ENCODE measurements around the gene MACROD2.
"Not testable (repeated sequence)": the region's sequence is repeated elsewhere in the genome, so short reads cannot be mapped to it uniquely, and the experiment has no call there.

Gene MACROD2

DNA sequence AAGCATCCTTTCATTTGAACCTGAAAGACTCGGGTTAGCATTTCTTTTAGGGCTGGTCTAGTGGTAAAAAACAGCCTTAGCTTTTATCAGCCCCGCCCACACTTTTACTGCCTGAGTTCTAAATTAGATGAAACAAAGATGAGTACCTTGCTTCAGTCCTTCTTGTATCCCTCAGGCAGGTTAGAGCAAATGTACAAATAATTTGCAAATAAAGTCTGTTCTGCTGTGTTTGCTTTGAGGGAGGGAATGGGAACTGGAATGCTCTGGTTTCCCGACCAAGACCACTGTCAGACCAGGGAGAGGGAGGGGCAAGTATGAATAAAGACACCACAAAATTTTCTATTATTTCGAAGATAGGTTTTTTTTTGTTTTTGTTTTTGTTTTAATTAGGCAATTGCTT is 427.6 kb downstream of the MACROD2 start:
- DNase-seq = no peak

DNA sequence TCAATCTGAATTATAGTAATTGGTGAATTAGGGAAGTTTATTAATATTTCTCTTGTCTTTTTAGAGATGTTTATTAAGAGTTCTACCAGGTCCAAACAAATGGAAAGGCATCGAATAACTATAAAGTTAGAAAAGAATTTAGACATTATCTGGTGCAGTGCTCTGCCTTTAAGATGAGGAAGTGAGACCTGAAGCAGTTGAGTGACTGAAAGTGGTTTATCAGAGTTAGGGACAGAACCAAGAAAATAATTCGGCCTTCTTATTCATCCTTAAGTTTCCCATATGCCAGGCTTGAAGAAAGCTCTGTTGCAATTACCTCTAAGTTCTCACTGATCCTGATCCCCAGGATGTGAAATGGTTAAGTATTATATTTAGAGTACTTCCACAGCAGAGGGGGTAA is 436.3 kb downstream of the MACROD2 start:
- no peak for DNase-seq

DNA sequence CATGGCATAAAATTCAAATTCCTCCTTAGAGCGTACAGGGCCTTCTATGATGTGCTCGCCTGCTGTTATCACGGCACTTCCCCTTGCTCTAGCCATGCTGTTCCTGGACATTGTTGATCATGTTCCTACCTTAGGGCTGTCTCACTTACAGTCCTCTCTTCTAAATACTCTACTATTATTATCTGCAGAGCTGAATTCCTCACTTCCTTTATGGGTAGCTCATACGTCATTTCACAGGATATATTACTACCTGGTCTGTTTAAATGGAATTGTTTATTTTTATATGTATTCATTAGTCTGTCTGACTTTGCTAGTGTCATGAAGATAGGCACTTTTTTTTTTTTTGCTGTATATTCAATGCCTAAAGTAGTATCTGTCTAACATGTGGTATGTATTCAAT is 436.8 kb downstream of the MACROD2 start:
- no peak for DNase-seq

DNA sequence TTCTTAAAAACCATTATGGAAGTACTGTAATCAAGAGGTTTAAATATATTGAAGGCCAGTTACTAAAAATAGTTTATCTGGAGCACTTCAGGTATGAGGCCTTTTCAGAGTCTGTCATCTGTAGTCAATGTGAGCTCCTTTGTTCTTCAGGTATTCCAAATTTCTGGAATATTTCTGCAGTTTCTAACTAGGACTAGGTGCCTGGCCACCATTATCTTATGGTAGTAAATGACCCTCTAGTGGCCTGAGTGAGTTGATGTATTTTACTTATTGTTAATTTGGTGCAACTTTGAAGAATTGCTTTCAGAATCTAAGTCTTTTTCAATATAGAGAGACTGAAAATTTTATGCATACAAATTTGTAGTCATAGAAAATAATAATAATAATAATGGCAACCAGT is 437.3 kb downstream of the MACROD2 start:
- DNase-seq = no peak

DNA sequence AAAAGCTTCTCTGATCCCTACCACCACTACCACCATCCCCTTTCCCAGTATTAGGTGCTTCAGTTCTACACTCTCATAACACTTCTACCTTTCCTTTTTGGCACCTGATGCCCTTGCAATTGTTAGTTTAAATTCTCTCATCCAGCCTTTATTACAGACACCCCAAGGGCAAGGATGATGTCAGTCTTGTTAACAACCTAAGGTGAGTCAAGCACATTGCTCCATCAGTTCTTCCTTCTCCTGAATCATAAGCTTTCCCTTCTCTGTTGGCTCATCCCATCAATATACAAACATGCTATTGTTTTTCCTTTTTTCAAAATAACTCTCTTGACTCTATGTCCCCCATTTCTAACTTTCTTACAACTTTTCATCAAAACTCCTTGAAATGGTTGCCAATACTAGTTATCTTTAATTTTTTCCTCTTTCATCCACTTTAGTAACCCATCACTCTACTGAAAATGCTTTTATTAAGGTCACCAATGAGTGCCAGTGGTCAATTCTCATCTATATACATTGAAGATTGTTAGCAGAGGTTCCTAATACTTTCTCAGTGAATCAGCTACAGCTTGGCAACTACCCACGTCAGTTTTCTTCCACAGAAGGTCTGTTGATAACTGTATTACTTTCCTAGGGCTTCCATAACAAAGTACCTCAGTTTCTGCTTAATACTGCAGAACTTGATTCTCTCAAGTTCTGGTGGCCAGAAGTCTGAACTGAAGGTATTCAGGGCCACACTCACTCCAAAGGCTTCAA is 439.2 kb downstream of the MACROD2 start:
- no peak for DNase-seq

DNA sequence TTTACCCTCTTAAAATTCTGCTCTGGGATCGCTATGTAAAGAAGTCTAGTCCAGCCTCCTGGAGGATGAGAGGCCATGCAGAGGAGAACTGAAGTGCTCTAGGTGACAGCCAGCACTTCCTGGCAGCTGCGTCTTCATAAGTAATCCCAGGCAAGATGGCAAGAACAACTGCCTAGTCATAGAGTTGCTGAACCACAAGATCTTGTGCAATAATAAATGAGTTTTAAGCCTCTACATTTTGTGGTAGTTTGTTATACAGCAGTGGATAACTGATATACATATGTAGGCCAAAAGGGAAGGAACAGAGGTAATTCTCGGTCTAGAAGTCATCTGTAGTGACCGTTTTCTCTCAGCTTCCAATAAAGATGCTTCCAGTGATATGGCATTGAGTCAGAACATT is 445.9 kb downstream of the MACROD2 start:
- no peak for DNase-seq

DNA sequence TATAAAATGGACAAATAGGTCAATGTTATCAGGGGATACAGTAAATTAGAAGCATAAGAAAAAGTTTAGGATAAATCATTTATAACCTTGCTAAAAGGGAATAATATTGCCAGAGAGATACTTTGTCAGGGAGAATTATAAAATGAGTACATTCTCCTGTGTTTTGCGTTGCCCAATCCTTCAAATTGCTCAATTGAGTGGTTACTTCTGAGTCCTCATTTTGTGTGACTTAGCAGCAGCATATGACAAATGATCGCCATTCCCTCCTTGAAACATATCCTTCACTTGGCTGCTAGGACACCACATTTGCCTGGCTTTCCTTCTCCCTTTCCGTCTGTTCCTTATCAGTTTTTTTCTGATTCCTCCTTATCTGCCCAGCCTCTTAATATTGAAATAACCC is 448.8 kb downstream of the MACROD2 start:
- no peak for DNase-seq

DNA sequence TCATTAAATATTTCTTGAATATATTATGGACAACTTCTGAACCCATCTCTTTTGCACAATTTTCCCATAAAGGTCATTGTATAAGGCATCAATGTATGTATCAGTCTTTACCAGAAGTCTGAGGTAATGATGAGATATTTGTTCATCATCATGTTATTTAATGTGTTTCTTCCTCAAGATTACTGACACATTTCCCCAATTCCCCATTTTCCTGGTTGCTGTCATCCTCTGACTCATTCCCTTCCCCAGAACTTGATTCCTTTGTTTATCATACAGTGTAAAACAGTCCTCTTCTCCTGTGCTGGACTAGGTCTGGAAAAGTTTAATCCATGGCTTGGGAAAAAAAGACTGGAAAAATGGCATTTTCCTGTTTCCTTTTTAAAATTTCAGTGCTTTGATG is 450.0 kb downstream of the MACROD2 start:
- no peak for DNase-seq

DNA sequence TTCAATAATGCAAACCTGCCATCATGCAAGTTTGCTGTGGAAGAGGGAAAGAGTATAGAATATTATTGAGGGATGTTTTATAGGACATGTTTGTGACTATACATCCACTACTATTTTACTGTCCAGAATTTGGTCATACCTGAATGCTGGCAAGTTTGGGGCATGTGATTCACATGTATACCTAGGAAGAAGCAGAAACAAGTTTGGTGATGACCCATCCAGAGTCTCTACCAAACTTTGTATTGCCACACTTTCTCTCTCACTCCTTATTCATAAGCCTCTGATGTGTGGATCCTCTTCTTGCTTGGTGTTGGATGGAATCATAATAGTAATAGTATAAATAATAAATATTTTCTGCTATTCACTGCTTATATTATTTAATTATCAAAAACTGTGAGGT is 450.6 kb downstream of the MACROD2 start:
- DNase-seq = no peak

DNA sequence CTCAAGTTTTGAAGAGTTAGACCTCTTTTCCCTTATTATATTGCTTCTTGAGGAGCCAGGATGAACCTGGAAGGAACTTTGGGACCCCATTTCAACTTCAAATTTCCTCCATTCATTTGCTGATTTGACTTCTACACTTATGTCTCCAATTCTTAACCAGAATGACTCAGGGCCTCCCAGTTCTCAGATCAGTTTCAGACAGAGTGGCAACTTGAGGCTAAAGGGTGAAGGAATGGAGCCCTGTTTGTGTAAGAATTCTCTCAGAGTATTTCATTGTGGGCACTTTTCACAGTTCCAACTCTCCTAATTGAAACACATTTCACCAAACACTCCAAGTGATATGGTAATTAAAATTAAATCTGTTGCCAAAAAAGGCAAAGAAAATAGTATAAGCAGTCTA is 451.1 kb downstream of the MACROD2 start:
- DNase-seq = no peak

DNA sequence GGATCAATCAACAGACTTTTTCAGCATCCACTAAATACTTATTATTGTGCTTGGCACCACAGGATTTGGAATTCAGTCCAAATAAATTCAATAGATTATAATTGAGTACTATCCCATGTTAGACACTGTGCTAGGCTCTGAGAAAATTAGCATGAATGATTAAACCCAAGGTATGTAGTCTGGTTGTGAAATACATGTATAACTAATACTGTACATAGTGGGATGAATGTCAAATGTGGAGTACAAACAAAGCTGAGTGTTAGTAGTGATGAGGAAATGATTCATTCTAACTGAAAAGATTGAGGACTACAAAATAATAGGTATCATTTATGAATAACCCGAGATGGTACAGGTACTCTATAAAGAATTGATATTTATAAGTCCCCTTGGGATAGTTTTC is 454.0 kb downstream of the MACROD2 start:
- no peak for DNase-seq

DNA sequence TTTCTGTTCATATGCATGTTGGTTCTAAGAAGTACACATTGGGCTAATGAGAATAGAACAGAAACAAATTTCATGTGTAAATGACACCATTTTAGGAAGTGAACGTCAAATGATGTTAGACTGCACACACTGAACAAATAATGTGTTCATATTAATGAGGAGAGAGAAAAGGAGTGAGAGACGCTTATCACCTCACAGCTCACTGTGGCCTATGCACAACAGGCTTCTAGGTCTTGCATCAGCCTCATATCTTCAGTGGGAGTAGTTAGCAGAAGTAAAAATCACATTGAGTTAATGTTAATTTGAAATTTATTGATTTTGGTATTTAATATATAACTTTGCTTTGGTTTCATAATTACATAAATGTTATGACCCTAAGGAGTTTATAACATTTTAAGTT is 454.9 kb downstream of the MACROD2 start:
- DNase-seq = no peak

DNA sequence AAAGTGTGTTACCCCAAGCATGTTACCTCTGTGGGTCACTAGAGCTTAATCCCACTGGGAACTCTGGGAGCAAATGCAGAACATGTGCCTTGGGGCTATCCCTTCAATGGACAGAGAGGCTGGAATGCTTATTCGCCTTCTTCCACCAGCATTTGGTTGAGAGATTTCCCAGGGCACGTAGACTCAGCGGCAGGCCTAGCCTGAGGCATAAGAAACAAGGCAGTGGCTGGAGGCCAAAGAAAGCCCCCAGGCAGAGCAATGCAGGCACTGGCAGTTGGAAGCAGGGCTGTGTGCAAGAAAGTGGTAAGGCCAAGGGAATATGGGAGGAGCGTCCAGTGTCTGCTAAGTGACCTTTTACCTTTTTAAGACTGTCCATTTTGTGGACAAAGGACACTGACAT is 456.1 kb downstream of the MACROD2 start:
- no peak for DNase-seq

DNA sequence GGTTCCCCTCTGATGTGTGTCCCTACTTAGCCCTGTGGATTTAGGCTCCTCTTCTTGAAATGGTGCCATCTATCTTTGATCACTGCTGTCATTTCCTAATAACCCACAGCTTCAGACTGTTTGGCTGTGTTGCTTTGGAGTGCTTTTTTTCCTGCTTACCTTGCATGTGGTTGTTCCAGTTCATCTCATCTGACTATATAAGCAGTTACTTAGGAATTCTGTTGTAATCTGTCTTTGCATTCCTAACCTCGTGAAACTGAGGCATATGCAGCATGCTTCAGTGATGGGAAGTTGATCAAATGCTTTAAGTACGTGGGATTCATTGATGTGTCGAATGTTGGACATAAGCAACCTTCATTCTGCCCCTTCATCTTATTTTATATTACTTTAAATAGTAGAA is 457.9 kb downstream of the MACROD2 start:
- DNase-seq = no peak

DNA sequence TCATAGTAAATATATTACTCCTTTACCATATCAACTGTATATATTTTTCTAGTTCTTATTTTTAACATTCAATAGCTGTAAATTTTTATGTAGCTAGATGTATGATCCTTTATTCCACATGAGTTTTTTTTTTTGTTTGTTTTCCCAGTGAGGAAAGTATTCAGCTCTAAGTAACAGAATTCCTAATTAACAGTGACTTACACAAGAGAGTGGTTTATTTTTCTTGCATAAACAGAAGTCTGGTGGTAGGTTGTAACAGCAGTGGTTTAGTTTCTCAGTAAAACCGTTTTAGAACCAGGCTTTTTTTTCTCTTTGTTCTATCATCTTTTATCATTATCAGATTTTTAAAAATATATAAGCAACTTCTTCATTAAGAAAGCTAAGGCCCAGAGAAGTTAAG is 459.0 kb downstream of the MACROD2 start:
- no peak for DNase-seq

DNA sequence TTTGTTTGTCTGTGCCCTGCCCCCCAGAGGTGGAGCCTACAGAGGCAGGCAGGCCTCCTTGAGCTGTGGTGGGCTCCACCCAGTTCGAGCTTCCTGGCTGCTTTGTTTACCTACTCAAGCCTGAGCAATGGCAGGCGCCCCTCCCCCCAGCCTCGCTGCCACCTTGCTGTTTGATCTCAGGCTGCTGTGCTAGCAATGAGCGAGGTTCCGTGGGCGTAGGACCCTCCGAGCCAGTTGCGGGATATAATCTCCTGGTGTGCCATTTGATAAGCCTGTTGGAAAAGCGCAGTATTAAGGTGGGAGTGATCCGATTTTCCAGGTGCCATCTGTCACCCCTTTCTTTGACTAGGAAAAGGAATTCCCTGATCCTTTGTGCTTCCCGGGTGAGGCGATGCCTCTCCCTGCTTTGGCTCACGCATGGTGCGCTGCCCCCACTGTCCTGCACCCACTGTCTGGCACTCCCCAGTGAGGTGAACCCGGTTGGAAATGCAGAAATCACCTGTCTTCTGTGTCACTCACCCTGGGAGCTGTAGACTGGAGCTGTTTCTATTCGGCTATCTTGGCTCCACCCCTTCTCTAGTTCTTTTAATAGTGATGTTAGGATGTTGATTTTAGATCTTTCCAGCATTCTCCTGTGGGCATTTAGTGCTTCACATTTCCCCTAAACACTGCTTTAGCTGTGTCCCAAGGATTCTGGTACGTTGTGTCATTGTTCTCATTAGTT is 471.9 kb downstream of the MACROD2 start:
- not testable (repeated sequence) for DNase-seq

DNA sequence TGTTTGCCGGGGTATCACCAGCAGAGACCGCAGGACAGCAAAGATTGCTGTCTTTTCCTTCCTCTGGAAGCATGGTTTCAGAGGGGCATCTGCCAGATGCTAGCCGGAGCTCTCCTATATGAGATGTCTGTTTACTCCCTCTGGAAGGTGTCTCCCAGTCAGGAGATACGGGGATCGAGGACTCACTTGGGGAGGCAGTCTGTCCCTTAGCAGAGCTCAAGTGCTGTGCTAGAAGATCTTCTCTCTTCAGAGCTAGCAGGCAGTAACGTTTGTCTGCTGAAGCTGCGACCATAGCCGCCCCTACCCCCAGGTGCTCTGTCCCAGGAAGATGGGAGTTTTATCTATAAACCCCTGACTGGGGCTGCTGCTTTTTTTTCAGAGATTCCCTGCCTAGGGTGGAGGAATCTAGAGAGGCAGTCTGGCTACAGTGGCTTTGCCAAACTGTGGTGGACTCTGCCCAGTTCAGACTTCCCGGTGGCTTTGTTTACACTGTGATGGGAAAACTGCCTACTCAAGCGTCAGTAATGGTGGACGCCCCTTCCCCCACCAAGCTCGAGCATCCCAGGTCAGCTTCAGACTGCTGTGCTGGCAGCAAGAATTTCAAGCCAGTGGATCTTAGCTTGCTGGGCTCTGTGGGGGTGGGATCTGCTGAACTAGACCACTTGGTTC is 475.0 kb downstream of the MACROD2 start:
- no peak for DNase-seq

DNA sequence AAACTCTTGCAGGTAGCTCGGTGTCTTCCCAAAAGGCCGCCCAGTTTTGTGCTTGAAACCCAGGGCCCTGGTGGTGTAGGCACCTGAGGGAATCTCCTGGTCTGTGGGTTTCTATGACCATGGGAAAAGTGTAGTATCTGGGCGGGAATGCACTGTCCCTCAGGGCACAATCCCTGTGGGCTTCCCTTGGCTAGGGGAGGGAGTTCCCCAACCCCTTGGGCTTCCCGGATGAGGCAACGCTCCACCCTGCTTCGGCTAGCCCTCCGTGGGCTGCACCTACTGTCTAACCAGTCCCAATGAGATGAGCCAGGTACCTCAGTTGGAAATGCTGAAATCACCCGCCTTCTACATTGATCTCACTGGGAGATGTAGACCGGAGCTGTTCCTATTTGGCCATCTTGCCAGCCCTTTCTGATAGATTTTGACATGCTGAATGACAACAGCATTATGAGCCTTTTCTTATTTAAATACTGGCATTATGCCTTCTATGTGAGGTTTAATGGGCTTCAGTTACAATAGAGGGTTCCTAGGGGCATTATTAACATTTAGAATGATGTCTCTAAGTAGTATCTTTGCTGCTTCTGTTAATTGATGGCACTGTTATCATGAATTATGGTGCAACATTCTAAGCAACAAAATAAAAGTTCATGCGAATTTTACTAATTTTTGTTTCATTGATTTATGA is 475.8 kb downstream of the MACROD2 start:
- DNase-seq = no peak

DNA sequence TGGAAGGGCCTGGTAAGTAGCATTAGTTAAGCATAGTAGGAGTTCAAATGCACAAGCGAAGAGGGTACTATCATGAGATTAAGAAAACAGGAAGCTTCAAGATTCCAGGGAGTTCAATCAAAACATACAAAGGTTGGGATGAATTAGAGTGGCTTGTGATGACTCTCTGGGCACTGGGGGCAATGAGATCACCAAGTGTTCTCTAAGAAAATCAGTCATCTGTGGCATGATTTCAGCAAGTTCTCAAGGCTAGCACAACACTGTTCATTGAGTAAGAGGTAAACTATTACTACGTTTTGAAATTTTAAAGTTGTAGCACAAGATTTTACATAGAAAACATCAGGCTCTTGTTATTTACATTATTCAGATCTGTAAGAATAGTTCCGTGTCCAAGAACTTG is 481.8 kb downstream of the MACROD2 start:
- DNase-seq = no peak

DNA sequence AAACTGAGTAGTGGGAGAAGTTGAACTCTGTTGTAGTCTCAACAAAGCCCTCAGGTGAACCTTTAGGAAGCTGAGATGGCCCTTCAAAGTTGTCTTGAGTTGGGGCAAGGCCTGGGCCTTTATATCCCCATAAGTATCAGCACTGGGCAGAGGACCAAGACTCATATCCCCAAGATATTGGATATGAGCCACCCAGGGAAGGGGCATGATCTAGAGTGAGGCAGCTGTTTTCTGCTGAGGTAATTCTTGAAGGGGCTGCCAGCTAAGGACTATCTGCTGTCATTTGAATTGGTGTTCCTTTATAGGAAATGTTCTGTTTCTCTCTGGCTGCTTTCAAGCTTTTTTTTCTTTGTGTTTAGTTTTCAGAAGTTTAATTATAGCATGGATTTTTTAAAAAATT is 482.8 kb downstream of the MACROD2 start:
- no peak for DNase-seq

DNA sequence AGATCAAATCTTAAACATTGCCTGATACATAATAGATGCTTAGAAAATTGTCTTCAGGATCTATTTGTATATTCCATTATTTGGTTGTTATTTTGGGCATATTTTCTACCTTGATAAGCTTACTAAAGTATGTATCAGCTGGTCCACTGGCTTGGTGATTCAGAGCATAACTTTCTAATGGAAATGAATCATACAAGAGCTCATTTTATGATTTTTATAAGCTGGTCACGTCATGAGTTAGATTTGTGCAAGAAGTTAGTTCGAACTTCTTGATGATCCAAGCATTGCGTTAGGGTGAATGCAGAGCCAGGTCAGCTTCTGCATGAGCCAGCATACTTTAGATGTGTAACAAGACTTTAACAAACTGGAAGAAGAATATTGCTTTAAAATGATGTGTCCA is 486.5 kb downstream of the MACROD2 start:
- no peak for DNase-seq

DNA sequence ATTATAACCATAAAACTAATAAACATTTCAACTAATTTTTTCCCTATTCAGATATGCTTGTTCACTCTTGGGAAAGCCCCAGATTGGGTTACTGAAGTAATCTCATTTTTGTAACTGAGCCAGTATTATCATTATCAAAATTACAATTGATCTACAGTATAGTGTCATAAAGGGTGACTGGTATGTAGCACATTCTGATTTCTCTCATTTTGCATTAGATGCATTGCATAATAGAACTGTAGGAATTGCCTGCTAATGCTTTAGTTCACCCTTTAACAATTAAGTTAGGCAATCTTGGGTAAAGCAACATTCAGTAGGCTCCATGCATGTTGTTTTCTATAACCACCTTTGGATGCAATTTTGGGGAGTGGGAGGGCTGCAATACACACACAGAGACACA is 492.9 kb downstream of the MACROD2 start:
- no peak for DNase-seq

DNA sequence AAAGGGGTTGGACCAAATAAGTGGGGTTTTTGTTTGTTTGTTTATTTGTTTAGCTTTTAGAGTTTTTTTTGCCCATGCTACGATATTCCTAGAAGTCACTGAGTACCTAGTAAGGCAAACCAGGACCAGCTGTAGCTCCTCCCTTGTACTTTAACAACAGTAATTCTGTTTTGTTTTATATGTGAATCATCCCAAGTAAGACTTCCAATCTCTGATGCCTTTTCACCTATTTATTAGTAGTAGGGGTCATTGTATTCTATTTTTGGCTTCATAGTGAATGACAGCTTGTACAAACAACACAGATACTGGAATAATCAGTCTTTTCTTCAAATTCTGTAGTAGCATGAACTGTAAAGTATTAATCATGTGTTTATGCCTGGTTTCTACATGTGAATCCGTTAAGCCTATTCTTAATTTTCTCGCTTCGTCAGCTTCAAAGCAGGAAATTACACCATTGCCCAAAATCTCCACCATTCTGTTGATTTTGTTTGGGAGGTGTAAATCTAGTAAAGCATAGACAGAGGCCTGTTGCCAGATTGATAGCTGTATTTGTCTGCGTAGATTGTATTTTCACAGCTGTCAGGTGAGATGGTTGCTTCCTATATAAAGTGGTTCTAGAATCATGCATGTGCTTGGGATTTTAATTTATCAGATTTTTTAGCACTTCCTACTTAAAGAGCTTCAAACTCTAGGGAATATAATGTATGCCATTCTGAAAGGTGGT is 493.6 kb downstream of the MACROD2 start:
- no peak for DNase-seq

All from activated CD4-positive, alpha-beta T cell treated with anti-CD3 and anti-CD28 coated beads for 1 hour (primary cell).